Loucy (cell line): ENCODE data around the gene DAGLA.

Experiments
- CTCF ChIP-seq: fragments of 200-600 bp; sonication (generic); conservative IDR thresholded peaks from 2 replicates; pipeline ENCODE4 v1.5.1; 2014; ENCODE audit warnings: mild to moderate bottlenecking, antibody characterized with exemption, low read length
- EZH2phosphoT487 ChIP-seq: fragments of 200-600 bp; IDR thresholded peaks from 2 replicates; pipeline ENCODE4 v1.6.1; 2018; ENCODE audit warnings: antibody characterized with exemption, mild to moderate bottlenecking, moderate library complexity, borderline replicate concordance

GRCh38 chr11:61635787-61636186, 44.4 kb upstream of the DAGLA start:
- TF ChIP-seq CTCF, result no peak
- no peak for TF ChIP-seq EZH2phosphoT487
